ENCODE data around the gene MADD.
"Not testable (repeated sequence)": the region's sequence is repeated elsewhere in the genome, so short reads cannot be mapped to it uniquely, and the experiment has no call there.

Gene MADD

DNA sequence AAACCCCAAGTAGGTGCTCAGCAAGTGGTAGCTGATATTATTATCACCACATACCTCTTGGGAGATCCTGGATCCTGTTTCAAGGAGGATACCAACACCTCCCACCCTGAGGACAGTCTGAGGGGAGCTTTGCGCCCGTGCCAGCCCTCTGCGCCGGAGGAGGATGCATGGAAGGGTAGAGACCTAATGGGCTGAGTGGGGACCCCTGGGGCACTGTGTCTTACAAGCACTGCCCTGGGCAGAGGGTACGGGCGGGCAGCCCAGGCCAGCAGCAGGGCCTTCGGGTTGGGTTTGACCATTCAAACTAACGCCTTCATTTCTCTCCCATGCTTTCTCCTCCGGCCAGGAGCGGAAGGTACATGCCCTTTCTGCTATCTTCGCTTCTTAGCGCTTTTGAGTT is 56.3 kb downstream of the MADD start:
- no peak for DNase-seq

DNA sequence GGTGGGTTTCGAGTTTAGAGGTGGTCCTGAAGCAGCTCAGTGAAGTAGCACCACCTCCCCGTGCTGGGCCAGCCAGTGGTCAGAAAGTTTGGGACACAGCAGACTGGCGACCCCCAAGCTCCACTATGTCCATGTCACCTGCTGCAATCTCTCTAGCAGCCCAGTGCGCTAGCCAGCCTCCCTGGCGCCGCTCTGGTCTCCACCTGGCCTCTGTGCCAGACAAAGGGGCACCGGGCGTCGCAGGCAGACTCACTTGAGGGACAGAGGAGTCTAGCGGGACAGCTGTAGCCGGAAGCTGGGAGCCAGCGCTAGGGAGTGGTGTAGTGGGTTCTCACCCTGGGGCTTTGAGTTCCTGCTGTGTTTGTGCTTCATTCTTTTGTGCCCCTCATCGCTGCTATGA is 57.1 kb downstream of the MADD start:
- DNase-seq = no peak

DNA sequence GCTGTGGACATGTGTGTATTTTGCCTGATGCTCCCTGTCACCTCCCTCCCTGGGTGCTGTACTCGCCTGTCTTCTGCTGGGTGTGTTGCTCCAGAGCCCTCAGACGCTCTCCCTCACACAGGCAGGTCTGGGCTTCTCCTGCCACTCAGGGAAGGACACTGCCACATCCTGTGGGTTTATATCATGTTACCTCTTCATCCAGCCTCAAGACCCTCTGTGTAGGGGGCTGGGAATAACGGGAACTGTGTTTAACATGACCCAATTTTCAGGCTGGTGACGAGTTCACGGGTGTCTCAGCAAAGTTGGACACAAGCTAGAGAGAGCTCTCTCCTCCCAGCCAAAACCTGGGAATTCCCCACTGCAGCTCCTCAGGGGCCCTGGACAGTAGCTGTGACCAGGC is 58.0 kb downstream of the MADD start:
- DNase-seq = no peak

DNA sequence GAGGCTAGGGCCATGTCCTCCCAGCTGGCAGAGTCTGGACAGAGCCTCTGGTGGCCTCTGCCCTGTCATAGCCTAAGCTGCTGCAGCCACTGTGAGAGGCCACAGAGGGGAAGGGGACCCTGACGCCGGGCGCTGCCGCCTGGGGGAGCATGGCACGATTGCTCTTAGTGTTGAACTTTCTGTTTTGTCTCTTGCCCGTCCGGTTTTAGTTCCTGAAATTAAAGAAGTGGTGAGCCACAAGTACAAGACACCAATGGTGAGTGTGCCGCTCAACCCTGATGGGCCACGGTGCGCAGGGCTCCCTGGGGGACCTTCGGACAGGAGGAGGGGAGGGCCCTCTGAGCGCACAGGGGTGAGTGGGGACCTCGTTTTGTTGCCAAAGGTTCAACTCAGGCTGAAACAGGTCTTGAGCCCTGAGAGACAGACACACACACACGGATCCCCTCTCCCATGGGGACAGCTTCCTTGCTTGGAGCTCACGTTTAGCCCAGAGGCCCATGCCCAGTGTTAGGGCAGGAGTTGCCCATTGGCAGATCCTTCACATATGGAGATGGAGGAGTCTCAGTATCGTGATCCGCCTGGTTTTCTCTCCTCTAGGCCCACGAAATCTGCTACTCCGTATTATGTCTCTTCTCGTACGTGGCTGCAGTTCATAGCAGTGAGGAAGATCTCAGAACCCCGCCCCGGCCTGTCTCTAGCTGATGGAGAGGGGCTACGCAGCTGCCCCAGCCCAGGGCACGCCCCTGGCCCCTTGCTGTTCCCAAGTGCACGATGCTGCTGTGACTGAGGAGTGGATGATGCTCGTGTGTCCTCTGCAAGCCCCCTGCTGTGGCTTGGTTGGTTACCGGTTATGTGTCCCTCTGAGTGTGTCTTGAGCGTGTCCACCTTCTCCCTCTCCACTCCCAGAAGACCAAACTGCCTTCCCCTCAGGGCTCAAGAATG is 58.8 kb downstream of the MADD start:
- no peak for DNase-seq

DNA sequence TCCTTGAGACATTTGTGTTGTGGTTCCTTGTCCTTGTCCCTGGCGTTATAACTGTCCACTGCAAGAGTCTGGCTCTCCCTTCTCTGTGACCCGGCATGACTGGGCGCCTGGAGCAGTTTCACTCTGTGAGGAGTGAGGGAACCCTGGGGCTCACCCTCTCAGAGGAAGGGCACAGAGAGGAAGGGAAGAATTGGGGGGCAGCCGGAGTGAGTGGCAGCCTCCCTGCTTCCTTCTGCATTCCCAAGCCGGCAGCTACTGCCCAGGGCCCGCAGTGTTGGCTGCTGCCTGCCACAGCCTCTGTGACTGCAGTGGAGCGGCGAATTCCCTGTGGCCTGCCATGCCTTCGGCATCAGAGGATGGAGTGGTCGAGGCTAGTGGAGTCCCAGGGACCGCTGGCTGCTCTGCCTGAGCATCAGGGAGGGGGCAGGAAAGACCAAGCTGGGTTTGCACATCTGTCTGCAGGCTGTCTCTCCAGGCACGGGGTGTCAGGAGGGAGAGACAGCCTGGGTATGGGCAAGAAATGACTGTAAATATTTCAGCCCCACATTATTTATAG is 59.6 kb downstream of the MADD start:
- DNase-seq = no peak

DNA sequence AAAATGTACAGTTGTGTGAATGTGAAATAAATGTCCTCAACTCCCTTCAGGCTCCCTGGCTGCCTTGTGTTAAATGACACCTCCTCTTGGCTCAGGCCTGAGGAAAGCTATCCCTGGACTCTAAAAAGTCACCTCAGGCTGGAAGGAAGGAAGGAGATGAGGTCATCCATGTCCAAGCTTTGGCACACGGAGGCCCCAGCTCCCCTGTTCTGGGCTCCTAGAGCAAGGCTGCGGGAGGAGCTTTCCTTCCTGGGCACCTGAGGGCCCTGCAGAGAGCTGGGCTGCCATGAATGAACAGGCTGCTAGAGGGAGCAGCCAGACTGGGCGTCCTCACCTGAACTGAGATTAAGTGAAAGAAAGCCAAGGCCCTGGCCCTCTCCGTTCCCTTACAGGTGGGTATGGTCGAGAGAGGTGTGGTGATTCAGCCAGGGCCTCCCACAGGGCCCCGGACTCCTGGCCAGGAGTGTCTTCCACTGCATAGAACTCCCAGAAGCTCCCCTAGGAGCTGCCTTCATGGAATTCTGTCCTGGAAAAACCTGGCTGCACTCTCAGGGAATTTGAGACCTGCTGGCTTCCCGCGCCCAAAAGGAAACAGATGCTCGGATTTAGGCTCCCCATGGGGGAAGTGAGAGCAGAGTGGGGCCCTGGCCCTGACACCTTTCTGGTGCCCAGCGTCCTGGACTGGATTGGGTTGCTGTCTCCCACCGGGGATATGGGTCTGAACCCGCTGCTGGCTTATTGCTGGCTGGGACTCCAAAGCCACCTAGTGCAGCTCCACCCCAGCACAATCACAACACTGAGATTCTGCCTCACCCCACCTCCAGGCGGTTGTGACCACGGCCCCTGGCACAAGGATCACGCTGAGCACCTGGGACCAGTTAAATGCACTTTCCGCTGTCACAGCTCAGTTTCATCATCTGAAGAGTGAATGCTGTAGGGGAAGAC is 60.3 kb downstream of the MADD start:
- no peak for DNase-seq

DNA sequence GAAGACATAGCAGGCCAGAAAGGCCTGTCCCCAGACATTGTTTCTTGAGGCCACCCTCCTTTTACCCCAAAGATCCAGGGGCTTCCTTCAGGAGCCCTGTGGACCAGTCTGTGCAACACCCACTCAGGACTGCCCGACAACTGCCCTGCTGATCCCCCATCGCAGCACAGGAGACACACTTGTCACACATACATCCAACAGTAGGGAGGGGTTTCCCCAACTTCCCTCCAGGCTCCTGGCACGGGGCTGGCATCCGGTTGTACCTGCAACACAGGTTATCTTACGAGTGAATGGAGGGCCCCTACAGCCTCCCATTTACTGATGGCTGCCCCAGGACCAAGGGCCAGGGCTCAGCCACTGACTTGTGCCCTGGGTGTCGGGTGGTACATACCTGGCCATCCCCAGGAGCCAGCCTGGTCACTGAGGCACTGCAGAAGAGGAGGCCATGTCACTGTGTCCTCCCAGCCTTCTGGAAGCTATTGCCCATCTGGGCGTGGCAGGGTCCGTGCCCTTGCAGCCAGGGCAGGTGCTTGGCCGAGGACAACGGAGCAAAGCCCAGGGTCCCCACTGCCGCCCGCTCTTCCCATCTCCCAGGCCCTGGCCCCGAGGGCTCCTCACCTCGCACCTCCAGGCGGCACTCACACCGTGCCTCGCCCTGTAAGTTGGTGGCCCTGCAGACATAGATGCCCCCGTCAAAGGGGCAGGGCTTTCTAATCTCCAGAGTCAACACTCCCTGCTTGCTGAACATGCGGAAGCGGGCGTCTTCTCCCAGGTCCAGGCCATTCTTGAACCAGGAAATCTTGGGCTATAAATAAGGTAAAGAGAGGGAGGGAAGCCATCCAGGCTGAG is 61.7 kb downstream of the MADD start:
- no peak for DNase-seq

DNA sequence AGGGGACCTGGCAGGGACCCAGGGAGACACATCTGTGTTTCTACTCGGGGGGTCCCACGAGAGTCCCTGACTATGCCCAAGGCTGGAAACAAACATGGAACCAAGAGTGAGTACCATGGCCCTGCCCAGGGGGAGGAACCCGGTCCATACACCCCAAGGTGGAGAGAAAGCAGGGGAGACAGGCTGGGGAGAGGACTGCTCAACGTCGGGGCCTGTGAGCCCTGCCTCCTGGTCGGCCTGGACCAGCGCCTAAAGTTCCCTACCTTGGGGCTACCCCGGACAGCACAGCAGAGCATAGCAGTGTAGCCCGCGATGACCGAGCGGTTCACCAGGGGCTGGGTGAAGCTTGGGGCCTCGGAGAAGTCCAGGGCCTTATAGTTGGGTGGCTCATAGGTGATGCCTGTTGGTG is 62.4 kb downstream of the MADD start:
- DNase-seq = no peak

DNA sequence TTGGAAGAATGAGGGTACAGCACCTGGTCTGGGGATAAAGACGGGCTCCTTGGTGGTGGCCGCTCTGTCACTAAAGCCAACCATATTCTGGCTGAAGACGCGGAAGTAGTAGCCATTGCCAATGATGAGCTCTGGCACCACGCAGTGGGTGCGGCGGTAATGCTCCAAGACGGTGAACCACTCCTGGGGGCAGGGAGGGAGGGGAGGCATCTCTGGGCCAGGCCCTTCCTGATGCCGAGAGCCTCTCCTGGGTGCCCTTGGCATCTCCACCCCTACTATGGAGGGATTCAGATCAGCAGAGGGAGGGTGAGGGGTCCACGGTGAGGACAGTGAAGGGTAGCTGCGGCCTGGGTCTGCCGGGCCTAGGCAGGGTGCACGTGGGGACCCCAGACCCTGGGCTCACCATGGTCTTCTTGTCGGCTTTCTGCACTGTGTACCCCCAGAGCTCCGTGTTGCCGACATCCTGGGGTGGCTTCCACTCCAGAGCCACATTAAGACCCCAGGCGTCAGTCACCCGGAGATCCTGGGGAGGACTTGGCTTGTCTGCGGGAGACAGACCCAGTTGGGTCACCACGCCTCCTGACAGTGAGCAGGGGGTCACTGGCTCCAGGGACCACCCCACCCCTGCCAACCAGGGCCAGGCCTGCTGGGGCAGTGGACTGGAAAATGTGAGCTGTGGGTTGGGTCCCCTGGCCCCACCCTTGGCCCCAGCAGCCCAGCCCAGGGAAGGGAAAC is 63.0 kb downstream of the MADD start:
- no peak for DNase-seq

DNA sequence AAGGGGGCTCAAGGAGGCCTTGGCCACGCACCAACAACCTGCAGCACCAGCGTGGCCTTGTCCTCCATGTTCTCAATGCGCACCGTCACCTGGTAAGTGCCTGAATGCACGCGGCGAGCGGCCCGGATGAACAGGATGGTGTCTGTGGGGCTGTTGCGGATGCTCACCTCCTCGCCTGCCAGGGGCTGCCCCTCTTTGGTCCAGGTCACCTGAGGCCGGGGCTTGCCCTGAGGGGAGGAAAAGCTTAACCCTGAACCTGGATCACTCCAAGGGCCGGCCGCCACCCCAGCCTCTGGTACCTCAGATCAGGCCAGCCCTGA is 63.6 kb downstream of the MADD start:
- no peak for DNase-seq

DNA sequence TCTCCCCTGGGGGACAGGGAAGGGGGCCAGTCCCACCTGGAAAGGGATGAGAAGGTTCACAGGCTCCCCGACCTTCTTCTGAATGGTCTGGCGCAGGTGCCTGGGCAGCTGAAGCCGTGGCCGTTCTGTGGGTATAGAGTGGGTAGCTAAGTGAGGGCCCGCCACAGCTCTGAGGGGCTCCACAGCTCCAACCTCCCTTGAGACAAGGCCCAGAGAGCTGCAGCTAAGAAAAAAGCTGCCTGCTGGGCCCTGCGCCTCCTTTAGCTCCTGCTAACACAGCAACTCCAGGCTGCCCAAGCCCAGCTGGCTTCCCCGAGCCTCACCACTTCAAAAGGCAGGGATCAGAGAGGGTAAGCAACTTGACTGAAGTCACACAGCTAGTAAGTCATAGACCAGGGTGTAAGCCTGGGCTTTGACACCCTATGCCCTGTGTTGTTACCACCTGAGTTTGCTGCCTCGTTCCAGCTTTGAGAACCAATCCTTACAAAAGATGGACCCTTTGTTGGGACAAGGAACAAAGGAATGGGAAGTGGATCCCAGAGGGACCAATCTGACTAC is 64.0 kb downstream of the MADD start:
- DNase-seq = no peak

DNA sequence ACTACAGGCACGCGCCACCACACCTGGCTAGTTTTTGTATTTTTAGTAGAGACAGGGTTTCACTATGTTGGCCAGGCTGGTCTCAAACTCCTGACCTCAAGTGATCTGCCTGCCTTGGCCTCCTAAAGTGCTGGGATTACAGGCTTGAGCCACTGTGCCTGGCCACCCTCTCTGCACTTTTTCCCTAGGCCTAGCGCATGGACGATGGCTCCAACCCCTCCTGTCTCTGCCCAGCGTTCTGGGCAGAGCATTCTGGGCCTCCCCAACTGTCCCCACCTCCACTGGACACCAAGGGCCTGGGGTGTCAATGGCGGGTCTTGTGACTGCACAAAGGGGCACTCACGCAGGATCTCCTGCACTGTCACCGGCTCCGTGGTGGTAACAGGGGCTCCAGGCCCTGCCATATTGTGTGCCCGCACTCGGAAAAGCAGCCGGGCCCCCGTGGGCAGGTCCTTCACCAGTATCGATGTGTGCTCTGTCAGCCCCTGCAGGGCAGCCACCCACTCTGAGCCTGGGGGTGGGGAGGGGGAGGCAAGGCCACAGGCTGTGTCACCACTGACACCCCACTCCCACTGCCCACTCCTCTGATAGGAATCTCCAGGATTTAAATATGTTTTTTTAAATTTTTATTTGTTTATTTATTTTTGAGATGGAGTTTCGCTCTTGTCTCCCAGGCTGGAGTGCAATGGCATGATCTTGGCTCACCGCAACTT is 64.9 kb downstream of the MADD start:
- DNase-seq = not testable (repeated sequence)

DNA sequence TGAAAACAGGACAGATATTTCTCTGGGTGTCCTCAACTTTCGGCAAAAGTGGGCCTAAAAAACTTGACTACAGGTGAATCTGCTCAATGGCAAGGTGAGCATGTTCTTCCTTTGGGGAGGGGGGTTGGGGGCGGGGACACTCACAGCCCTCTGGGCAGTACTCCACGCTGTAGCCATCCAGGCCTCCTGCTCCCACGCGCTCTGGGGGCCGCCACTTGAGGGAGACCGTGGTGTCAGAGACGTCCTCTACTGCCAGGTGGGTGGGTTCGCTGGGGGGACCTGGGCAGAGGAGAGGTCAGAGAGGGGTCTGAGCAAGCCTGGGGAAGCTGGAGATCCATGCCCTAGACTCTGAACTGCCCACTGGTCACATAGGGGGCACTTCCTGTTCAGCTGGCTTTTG is 65.8 kb downstream of the MADD start:
- DNase-seq = no peak

DNA sequence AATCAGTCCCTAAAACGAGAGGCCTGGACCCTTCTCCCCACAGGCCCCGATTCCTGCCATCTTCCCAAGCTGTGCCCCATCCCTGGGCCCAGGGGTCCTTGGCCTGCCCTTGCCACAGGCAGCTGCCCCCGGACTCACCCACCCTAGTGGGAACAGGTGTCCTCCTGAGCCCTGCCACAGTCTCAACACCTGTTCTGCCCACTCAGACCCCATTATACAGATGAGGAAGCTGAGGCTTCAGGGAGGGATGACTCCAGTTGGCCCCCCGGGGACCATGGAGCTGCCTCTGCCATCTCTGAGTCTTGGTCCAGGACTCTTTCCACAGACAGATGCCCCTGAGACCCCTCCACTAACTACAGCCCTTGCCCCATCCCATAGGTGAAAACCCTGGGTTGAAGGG is 66.7 kb downstream of the MADD start:
- DNase-seq = no peak

DNA sequence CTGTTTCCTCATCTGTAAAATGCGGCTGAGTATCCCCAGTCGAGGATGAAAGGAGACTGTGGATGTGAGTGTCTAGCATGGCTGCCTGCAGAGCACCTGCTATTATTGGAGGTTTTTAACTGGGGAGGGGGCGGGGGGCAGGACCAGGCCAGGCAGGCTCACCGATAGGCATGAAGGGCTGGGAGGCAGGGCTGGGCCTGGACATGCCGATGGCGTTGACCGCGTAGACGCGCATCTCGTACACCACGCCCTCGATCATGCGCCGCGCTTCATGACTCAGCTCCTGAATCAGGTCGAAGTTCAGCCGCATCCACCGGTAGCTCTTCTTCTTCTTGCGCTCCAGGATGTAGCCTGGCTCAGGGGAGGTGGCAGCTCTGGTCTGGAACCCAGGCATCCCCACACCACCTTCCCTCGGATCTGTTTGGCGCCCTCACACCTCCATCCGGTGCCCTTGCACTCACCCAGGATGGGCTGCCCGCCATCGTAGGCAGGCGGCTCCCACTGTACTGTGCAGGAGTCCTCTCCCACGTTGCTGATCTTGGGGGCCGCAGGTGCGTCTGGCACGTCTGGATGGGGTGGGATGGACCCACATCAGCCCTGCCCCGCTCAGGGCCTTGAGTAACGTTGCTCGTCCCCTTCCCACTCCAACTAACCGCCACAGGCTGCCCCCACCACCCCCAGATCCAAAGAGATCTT is 67.4 kb downstream of the MADD start:
- no peak for DNase-seq

DNA sequence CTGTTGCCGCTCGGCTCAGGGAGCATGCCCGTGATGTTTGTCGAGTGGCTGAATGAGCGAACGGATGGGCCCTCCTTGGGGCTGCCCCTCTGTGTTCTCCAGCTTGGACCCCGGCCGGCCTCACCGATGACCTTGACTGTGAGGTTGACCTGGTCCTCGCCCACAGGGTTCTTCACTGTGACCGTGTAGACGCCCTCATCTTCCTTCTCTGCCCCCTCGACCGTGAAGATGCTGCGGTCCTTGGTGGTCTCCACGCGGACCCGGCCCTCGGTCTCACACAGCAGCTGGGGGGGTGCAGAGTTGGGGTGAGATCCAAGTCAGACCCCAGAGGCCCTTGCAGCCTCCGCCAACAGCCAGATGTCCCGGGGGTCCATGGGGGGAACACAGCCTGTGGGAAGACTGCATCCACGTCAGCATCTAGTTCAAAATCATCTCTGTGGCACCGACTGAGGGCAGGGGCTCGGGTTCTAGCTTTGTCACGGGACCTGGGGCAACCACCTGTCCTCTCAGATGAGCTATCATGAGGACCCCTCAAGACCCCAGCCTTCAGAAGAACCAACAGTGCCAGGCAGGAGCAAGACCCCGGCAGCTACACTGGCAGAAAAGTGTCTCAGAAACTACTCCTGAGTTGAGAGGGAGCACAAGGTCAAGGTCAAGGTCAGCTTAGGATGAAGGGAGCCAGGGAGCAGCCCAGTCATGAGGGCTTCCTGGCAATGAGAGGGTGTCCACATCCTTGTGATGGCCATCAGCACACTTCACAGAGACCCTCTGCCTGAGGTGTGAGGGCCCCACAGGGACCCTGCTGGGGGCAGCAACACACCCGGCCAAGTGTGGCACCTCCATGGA is 68.7 kb downstream of the MADD start:
- DNase-seq = no peak

DNA sequence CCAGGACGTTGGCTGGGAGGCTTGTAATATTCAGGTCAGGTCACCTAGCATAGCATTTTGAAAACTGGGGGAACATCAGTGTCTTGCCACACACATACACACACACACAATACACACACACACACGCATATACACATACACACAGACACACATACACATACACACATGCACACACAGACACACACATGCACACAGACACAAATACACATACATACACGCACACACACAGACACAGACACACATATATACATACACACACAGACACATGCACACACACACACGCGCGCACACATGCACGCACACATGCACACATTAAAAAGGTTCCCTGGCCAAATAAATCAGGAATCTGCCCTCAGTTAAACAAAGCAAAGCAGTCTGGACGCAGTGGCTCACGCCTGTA is 70.1 kb downstream of the MADD start:
- DNase-seq = no peak

DNA sequence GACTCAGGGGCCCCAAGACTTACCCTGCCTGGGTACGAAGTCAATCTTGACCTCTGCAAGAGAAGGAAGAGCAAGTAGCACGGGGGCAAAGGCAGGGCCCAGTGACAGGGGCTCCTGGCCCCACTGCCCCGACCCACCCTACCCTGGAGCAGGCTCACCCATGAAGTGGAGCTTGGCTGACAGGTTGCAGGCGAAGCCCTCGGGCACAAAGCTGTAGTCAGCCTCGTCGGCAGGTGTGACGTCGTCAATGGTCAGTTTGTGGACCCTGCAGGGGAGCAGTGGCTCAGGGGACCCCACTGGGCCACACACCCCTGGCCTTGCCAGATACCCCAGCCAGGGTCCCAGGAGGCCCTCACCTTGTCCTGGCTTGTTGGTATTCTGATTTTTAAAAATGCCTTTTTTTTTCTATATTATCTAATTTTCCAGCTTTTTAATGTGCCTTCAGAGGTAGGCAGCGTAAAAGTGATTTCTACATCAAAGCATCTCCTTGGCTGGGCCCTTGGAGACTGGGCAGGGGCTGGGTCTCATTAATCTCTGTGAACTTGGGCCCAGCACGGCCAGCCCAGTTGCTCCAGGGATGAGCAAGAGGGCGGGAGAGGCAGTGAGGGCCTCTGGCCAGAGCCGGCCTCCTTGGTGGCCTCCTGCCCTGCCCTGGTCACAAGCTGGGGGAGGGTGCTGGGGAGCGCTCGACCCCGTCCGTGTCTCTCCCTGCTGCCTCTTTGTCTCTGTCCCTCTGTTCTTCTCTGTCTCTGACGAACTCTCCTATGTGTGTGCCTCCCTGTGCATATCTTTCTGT is 71.2 kb downstream of the MADD start:
- DNase-seq = no peak
